HG03342 (cell line): Measurements from ENCODE around the gene IPO5.

Experiments
- ATAC-seq: cut with Tn5 transposase; IDR thresholded peaks from one replicate; pipeline ENCODE4 v1.9.1; 2021; ENCODE audit warnings: mild to moderate bottlenecking, moderate library complexity; ENCODE audit not compliant: unreplicated experiment

IPO5 gene

DNA sequence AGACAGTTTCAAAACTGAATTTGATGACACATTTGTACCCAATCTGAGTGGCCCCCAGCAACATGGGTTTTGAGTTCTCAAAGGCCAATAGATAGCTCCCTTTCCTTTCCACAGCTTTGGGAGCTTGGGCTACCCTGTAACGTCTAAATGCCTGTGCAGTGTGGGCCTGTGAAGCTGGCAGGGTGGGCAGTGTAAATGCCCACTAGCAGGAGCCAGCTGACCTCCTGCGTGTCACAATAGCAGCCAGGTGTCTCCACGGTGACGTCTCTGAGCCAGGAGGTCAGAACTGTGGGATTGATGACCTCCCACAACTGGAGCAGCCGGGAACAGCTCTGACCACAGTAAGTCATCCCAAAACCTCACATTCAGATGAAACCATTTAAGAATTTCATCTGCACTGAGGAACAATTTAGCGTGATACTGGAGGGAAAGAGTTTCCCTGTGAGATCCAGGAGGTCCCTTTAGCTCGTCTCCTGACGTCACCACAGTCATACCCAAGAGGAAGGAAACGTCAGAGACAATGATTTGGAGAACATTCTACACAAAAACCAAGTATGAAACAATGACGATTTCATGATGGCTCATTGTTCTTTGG, at the start of gene IPO5:
IPO5 (plus strand) TSS at position 300 of the 595 bp plus-strand sequence. CDS start 23,022 bp downstream, outside the sequence.
- ATAC-seq: no peak

DNA sequence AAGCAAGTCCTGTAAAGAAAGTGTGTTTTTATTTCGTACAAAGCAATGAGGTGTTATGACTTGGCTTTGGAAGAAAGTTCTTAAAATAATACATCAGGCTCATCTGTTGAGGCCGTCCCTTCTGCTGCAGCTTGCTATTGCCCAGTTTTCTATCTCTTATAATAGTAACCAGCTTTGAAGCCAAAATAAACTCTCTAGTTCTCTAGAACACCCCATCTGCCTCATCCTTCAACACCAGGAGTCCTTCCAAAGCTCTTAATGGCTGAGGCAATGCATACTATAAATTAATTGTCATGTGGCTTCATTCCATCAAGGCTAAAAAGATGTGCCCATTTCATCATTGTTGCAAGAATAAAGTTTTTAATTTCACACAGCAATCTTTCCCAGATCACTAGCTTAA, 49.4 kb upstream of the IPO5 start:
- ATAC-seq: no peak

DNA sequence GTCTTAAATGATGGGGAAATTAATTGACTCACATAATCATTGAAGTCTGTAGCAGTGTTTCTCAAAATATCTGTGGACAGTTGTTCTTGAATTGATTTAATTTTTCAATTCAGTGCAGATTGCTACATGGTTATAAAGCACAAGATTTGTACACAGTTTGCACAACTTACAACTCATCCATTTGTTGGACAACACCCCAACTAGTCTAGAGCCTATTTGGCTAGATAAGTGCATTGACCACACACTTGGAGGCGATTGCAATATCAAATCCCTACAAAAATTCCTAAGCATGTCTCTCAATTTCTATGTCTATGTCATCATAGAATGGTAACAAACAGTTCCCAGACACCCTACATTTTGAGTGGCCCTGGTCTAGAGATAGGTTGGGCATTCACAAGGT, 48.0 kb upstream of the IPO5 start:
- ATAC-seq: no peak

DNA sequence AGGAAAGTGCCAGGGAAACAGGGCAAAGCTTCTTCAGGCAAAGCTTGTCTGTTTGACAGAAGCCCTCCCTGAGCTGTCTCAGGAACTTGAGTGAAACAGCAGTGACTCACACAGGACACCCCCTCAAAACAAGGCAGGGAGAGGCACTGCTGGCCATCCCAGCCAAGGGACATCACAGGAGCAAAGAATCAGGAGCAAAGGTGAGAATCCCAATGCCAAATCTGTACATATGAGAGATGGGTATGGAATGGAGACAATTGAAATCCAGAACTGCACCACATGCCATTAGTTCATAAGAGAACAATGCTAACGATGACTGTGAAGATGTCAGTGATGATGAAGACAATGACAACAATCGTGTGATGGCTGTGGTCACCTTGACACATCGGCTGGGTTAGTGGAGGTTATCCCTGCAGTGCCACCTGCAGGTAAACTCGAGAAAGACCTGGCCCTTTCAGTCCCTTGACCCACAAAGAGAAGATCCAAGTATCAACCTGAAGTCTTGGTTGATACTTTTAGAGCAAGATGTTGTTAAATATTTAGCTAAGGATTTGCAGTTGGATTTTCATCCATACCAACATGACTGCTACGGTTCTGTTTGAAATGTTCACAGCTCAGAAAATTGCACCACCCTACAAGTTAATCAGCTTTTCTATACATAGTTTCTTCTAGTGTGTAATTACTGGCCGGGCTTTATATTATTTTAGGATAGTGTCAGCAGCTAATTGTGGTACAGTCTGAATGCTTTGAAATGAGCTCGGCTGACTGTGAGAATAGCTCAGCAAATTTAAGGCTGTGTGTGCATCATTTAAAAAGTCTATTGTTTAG, 42.0 kb upstream of the IPO5 start:
- peak; percentile 80 for ATAC-seq

DNA sequence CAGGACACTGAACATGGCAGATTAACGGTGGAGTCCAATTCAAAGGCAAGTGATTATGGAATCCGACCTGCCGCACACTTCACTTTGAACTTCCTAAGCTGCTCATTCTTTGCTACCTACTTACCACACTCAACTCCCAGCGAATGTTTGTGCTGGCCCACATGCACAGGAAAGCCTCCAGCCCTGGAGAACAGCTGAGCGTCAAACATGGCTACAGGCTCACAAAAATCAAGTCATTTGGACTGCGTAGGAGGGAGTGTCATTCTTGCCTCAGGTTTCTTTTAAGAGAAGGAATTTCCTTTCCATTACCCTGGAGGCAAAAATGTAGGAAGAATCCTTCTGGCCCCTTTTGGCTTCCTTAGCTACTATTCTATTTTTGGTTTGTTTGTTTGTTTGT, 41.3 kb upstream of the IPO5 start:
- no peak for ATAC-seq

DNA sequence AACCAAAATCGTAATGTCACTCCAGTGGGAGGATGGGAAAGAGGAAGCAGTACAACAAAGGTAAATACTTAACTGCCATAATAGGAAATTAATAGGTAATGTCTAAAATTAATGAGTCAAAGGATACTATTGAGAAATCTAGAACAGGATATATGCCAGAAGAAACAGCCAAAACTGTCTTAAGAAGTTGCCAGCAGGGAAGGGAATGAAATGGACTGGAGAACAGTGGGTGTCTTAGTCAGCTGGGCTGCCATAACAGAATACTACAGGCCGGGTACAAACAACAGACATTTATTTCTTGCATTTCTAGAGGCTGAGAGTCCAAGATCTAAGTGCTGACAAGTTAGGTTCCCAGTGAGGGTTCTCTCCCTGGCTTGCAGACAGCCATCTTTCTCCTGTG, 40.3 kb upstream of the IPO5 start:
- ATAC-seq: no peak

DNA sequence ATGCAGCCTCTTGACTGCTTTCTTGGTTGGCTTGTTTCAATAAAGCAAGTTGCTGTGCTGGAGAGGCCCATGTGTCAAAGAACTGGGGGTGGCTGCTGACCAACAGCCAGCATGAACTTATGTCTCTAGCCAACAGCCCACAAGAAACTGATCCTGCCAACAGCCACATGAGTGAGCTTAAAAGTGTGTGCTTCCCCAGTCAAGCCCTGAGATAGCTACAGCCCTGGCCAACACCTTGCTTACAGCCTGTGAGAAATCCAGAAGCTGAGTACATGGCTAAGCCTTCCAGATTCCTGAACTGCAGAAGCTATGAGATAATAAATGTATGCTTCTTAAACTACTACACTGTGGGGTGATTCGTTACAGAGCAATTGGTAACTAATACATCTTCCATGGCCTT, 38.9 kb upstream of the IPO5 start:
- ATAC-seq: no peak

DNA sequence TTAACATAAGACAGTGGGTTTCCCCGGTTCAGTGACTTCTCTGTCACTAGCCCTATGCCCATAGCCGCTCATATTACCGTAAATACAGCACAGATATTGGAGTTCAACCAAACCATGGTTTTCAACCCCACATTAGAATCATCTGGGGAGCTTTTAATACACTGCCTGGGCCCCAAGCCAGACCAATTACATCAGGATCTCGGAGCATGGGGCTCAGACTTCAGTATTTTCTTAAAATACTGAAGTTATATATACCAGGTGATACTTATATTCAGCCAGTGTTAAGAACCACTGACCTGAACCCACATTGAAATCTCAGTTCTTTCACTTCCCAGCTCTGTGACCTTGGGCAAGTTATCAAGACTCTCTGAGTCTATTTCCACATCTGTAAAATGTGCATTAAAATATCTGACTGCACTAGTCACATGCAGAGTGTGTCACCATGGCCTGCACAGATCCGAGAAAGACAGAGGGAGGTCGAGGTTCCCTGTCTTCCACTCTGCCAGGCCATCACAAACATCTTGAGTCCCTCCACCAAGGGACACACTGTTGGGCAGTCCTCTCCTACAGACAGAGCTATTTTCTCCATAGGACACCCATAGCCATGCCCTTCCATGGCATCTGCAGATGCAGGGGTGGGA, 32.2 kb upstream of the IPO5 start:
- ATAC-seq: no peak

DNA sequence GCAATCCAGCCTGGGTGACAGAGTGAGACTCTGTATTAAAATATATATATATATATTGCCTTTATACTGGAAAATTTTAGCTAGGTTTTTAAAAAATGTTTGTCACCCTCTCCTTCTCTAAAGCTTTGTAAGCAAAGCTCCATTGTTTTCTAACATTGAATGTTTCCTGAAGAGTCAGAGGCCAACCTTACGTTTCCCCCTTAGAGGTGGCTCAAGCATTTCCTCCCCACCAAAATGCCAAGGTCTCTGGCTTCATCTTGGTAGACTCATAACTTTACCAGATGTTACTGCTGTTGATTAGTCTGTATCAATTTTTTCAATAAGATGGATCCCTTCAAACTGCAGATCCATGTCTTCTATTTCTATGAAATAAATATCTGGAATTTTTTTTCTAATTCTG, 25.2 kb upstream of the IPO5 start:
- no peak for ATAC-seq

DNA sequence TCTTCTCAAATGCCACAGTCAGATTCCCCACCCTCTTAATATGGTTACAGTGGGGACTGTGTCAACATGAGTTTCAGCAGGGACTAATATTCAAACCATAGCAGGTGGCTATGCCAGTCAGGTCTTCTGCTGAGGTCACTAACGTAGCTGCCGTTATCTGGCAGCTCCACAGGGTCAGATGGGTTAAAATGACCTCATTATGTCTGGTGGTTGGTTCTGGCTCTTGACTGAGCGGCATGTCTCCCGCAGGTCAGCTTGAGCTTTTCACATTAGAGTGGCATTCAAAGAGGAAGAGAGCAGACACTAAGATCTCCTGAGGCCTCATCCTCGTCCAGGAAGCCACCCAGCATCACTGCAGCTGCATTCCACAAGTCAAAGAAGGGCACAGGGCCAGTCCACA, 21.4 kb upstream of the IPO5 start:
- ATAC-seq: no peak

DNA sequence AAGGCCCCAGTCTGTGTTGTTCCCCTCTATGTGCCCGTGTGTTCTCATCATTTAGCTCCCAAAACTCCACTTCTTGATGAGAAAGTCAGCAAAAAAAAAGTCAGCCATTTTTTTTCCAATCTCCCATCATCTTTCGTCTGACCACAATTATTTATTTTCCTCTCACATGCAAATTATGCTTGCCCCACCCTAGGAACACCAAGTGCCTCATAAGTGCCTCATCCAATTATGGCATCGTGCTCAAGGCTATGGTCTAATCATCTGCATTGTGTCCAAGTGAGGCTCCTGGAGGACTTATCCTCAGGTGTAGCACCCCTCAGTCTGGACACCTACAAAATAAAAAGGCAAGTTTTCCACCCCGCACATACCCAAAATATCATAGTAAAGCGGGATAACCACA, 20.8 kb upstream of the IPO5 start:
- no peak for ATAC-seq

DNA sequence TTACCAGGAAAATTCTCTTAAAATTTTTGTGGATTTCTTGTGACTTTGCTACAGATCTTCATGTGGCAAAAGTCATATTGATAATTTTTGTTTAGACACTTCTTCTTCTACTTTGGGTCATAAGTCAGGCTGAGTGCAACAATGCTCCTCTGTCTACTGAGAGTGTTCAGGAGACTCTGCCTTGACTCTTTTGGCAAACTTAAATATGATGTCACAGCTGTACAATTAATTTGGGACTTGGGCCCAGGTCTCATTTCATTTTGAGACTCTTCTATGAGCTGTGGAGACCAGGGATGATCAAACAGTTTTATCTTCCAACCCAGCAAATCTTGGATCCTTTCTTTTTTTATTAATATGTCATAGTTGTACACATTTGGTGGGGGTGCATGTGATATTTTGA, 19.7 kb upstream of the IPO5 start:
- ATAC-seq: no peak

DNA sequence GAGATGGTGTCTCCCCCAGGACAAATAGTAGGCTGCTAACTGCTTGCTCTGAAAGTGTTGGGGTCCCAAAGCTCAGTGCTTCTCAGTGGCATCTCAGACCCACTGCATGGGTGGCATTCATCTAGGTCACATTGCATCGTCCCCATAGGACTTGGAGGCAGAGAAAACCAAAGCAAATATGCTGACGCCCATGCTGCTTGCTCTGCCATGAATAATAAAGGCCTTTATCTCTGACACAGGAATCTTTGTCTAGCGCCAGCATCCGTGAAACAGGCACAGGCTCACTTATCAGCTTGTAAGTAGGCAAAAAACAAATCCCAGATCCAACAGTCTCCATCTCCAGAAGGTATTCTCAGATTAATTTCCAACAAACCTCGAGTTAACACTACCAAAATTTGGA, 18.9 kb upstream of the IPO5 start:
- ATAC-seq: no peak

DNA sequence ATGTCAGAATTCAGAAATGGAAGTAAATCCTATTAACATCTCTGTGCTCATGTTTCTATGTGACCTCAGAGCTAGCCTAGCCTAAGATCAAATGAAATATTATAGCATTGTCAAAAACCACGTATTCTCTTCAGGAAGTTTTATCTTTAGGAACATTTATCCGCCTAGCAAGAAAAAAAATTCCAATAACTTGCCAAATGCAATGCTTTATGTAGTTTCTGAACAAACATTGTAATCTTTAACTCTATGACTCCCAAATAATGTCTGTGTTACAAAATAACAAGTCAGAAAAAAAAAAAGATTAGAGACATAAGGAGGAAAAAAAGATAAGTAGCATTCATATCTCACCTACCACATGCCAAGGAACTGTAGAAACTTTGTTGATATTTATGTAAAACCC, 18.4 kb upstream of the IPO5 start:
- no peak for ATAC-seq

DNA sequence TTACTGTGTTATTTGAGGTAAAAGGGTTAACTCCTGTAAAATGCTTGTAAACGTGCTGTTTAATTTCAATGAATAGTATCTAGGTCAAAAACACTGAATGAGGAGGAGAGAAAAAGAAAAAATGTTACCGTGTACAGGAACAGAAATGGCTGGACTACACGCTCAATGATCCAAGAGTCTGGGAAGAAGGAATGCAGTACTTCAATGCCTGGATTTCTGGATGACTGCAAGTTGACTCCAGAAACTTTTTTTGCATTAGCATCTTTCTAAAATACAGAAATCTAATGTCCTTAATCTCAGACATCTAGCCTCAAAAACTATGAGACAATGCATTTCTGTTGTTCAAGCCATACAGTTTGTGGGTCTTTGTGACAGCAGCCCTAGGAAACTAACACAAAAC, 17.4 kb upstream of the IPO5 start:
- ATAC-seq: no peak

DNA sequence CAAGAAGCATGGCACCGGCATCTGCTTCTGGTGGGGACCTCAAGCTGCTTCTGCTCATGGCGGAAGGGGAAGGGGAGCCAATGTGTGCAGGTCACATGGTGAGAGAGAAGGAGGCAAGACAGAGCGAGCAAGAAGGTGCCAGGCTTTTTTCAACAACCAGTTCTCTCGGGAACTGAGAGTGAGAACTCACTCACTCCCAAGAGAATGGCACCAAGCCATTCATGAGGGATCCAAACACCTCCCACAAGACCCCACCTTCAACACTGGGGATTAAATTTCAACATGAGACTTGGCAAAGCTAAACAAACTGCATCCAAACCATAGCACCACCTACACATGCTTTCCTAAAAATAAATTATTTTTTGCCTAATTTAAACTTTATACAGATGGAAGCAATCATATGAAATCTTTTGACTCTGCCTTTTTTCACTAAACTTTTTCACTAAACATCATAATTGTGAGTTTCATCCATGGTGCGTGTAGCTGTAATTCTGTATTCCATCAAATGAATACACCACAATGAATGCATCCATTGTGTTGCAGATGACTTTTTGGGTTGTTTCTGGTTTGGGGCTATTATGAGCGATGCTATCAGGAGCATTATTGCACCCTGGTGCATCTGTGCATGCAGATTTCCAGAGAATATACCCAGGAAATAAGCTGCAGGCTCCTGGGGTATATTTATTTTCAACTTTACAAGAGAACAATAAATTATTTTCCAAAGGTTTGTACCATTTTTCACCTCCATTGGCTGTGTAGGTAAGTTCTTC, 14.6 kb upstream of the IPO5 start:
- ATAC-seq: no peak

DNA sequence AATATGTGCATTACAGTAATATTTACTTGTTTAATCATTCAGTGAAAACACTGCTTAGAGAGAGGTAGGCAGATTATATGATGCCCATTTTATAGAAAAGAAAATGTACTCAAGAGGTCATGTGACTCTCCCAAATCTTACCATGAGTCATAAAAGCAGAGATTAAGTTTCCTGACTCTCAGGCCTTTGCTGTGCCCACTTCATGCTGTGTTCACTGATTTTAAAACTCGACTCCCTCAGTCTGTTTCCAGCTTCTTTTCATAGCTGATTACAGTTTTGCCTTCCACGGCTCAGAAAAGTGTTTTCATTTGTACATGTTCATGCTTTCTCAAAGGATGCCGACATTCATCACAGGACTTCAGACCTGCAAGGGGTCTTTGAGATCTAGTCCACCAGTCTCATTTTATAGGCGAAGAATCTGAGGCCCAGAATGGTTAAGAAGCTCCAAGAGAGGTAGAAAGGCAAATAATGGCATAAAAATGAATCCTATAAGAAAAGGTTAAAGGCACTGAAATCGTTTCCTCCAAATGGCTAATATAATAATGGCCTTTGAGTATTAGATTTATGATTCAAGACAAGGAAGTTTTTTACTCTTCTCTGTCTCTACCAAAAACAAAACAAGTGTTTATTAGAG, 9.0 kb upstream of the IPO5 start:
- ATAC-seq: no peak

DNA sequence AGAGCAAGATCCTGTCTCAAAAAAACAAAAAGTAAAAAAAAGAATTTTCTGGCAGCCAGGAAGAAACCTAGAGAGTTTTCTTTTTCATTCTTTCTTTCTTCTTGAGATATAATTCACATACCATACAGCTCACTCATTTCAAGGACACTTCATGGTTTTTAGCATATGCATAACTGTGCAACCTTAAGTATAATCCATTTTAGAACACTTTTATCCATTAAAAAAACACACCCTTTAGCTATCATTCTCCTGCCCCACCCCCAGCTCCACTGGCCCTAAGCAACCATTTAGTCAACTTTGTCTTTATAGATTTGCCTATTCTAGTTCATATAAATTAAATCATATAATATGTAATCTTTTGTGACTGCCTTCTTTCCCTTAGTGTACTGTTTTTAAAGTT, 8.1 kb upstream of the IPO5 start:
- no peak for ATAC-seq

DNA sequence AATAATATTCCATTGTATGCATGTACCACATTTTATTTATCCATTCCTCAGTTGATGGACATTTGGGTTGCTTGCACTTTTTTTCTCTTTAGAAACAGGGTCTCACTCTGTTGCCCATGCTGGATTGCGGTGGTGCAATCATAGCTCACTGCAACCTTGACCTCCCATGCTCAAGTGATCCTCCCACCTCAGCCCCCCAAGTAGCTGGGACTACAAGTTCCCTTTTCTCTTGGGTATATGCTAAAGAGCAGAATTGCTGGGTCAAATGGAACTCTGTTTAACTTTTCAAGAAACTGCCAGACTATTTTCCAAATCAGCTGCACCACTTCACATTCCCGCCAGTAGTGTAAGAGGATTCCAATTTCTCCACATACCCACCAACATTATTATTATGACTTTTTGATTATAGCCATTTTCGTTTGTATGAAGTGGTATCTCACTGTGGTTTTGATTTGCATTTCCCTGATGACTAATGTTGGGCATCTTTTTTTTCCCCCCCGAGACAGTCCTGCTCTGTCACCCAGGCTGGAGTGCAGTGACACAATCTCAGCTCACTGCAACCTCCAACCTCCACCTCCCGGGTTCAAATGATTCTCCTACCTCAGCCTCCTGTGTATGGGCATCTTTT, 7.6 kb upstream of the IPO5 start:
- ATAC-seq: no peak

DNA sequence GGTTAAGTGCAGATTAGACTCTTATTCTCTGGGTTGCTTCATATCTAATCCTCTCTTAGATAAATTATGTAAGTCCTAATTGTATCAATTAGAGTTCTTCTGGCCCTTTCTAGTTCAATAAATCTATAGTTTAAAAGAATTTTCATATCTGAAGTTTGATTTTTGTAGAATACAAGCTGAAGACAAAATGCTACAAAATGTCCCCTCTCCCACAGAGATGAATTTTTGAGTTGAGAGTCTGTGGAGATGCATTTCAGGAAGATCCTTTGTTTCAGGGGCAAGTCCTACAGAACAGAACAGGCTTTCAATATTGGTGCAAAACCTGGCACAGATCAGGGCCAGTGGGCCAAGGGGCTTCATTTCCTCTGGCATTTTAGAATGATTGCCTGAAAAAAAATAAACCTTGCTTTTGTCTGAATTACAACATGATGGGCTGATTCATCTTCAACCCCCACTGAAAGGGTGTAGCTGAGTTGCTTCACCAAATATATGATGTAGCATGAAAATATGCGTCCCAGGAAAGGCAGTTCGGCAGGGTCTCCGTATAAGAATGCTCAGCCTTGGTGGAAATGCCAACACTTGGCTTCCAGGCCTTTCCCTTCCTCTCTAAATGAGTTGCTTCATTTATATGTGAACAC, 6.4 kb upstream of the IPO5 start:
- no peak for ATAC-seq
